K562 (cell line): ENCODE data around the gene MSRB3. TPM values are rescaled to one million over a fixed set of nuclear protein-coding genes. Genes with fewer than 3 reads are reported as not detected.

Experiments
- ZNF354B ChIP-seq: fragments of 250-450 bp; sonication (Bioruptor Pico); IDR thresholded peaks from 2 replicates; pipeline ENCODE4 v1.4.0; 2020
- ZNF507 ChIP-seq: conservative IDR thresholded peaks from 2 replicates; pipeline ENCODE4 v1.6.1; 2017; ENCODE audit warnings: missing genetic modification characterization, missing compliant biosample characterization
- polyA plus RNA-seq, 8 experiments: library from polyadenylated mRNA; depleted of rRNA in 4 of 8; stranded (reverse) in 5 of 8; unstranded in 3 of 8; fragments of >200 nt; fragmentation: Nextera tagmentation in 2 of 8; fragmentation: Illumina TruSeq in 1 of 8; extraction: Ambion mirVana in 2 of 8; extraction: Trizol in 1 of 8; gene quantifications; 2 replicates each; pipeline versions ENCODE4 v1.2.1 to v1.2.3, GENCODE V29; 2011 to 2014; ENCODE audit warnings: inconsistent platforms in 1 of 8, missing spikeins in 1 of 8
- total RNA-seq, 7 experiments: library from RNA; depleted of rRNA in 6 of 7; stranded (reverse); fragments of >200 nt in 6 of 7; fragmentation: Illumina TruSeq in 2 of 7; extraction: Trizol in 2 of 7; gene quantifications; 2 replicates each; pipeline versions ENCODE4 v1.2.1 to v1.2.3, GENCODE V29; 2011 to 2021; ENCODE audit warnings: low replicate concordance in 1 of 7
- TF ChIP-seq, protein P1 (sequence below): fragments of 450-650 bp; IDR thresholded peaks from 2 replicates; pipeline ENCODE4 v1.6.1; 2016; ENCODE audit warnings: low read depth
- TF ChIP-seq, protein P2 (sequence below): IDR thresholded peaks from 3 replicates; pipeline ENCODE4 v1.6.1; 2011; ENCODE audit warnings: borderline replicate concordance, mild to moderate bottlenecking, moderate library complexity; ENCODE audit not compliant: insufficient read length; ENCODE audit errors: extremely low read depth

MSRB3 gene
- total and polyA plus RNA-seq, 9 of the 15 experiments (the other 6 are each of a cell fraction or from before 2014, with no cell fraction given) = 0.04 TPM; not detected in 8

DNA sequence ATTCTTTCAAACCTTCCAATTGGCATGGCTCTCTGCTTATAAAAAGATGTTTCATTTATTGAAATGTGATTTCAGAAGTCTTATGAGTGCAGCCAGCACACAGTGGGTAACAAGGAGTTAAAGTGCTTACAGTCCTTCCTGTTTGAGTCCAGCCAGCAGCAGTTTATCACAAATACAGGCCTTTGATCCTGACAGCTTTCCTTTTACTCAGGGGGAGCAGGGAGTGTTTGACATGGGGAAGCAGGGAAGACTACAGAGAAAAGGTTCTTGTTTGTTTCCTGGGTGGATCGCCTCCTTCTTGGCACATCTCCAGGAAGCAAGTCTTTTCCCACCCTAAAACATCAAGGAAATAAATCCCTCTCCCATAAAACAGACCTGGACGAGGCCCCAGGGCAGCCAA lies 216.1 kb downstream of the MSRB3 start (continued):
- TF ChIP-seq, protein P1, sequence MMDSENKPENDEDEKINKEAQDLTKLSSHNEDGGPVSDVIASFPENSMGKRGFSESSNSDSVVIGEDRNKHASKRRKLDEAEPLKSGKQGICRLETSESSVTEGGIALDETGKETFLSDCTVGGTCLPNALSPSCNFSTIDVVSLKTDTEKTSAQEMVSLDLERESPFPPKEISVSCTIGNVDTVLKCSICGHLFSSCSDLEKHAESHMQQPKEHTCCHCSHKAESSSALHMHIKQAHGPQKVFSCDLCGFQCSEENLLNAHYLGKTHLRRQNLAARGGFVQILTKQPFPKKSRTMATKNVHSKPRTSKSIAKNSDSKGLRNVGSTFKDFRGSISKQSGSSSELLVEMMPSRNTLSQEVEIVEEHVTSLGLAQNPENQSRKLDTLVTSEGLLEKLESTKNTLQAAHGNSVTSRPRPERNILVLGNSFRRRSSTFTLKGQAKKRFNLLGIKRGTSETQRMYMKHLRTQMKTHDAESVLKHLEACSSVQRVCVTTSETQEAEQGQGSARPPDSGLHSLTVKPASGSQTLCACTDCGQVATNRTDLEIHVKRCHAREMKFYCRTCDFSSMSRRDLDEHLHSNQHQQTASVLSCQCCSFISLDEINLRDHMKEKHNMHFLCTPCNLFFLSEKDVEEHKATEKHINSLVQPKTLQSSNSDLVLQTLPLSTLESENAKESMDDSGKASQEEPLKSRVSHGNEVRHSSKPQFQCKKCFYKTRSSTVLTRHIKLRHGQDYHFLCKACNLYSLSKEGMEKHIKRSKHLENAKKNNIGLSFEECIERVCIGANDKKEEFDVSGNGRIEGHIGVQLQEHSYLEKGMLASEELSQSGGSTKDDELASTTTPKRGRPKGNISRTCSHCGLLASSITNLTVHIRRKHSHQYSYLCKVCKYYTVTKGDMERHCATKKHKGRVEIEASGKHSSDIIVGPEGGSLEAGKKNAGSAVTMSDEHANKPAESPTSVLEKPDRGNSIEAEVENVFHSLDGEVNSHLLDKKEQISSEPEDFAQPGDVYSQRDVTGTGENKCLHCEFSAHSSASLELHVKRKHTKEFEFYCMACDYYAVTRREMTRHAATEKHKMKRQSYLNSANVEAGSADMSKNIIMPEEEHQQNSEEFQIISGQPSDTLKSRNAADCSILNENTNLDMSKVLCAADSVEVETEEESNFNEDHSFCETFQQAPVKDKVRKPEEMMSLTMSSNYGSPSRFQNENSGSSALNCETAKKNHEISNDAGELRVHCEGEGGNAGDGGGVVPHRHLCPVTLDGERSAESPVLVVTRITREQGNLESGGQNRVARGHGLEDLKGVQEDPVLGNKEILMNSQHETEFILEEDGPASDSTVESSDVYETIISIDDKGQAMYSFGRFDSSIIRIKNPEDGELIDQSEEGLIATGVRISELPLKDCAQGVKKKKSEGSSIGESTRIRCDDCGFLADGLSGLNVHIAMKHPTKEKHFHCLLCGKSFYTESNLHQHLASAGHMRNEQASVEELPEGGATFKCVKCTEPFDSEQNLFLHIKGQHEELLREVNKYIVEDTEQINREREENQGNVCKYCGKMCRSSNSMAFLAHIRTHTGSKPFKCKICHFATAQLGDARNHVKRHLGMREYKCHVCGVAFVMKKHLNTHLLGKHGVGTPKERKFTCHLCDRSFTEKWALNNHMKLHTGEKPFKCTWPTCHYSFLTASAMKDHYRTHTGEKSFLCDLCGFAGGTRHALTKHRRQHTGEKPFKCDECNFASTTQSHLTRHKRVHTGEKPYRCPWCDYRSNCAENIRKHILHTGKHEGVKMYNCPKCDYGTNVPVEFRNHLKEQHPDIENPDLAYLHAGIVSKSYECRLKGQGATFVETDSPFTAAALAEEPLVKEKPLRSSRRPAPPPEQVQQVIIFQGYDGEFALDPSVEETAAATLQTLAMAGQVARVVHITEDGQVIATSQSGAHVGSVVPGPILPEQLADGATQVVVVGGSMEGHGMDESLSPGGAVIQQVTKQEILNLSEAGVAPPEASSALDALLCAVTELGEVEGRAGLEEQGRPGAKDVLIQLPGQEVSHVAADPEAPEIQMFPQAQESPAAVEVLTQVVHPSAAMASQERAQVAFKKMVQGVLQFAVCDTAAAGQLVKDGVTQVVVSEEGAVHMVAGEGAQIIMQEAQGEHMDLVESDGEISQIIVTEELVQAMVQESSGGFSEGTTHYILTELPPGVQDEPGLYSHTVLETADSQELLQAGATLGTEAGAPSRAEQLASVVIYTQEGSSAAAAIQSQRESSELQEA = no peak
- TF ChIP-seq ZNF507 (no peak), ZNF354B (CRISPR knock-in tag) (no peak)
- TF ChIP-seq, protein P2, sequence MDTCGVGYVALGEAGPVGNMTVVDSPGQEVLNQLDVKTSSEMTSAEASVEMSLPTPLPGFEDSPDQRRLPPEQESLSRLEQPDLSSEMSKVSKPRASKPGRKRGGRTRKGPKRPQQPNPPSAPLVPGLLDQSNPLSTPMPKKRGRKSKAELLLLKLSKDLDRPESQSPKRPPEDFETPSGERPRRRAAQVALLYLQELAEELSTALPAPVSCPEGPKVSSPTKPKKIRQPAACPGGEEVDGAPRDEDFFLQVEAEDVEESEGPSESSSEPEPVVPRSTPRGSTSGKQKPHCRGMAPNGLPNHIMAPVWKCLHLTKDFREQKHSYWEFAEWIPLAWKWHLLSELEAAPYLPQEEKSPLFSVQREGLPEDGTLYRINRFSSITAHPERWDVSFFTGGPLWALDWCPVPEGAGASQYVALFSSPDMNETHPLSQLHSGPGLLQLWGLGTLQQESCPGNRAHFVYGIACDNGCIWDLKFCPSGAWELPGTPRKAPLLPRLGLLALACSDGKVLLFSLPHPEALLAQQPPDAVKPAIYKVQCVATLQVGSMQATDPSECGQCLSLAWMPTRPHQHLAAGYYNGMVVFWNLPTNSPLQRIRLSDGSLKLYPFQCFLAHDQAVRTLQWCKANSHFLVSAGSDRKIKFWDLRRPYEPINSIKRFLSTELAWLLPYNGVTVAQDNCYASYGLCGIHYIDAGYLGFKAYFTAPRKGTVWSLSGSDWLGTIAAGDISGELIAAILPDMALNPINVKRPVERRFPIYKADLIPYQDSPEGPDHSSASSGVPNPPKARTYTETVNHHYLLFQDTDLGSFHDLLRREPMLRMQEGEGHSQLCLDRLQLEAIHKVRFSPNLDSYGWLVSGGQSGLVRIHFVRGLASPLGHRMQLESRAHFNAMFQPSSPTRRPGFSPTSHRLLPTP = no peak
- TF ChIP-seq, all 486 proteins: peak for 0
